Sigmoid colon (tissue), 7 donors: ENCODE measurements around the gene LDLRAD4. TPM values are rescaled to one million over a fixed set of nuclear protein-coding genes. Genes with fewer than 3 reads are reported as not detected.

ENCODE experiments used
- DNase-seq: peaks from one replicate; pipeline ENCODE4 v3.0.0-alpha.2; 2019
- H3K27ac ChIP-seq, 4 donors: fragments of 200-600 bp; sonication (generic); one replicate each; pipeline ENCODE4 v1.5.1; 2016 to 2019; ENCODE audit warnings: mild to moderate bottlenecking in 1 of 4
- H3K27me3 ChIP-seq, 3 donors: fragments of 200-600 bp; sonication (generic); one replicate each; pipeline ENCODE4 v1.5.1; 2019; ENCODE audit warnings: mild to moderate bottlenecking in 1 of 3
- H3K36me3 ChIP-seq, 4 donors: fragments of 200-600 bp; sonication (generic); one replicate each; pipeline ENCODE4 v1.5.1; 2016 to 2019
- H3K4me1 ChIP-seq, 4 donors: fragments of 200-600 bp; sonication (generic); one replicate each; pipeline ENCODE4 v1.5.1; 2017 to 2019
- H3K4me3 ChIP-seq, 4 donors: fragments of 200-600 bp; sonication (generic); one replicate each; pipeline ENCODE4 v1.5.1; 2017 to 2019; ENCODE audit warnings: mild to moderate bottlenecking in 2 of 4, moderate library complexity in 1 of 4
- H3K9me3 ChIP-seq, 4 donors: fragments of 200-600 bp in 3 of 4; sonication (generic) in 3 of 4; one replicate each; pipeline versions ENCODE4 v1.5.1 to v1.6.1; 2013 to 2019
- CTCF ChIP-seq, 4 experiments: fragments of 450-650 bp in 3 of 4; fragments of 200-600 bp in 1 of 4; IDR thresholded peaks; one replicate each; pipeline ENCODE4 v1.5.1; 2016 to 2019; ENCODE audit warnings: antibody characterized with exemption in 4 of 4, mild to moderate bottlenecking in 3 of 4, moderate library complexity in 2 of 4
- EP300 ChIP-seq, 4 donors: sonication (generic); formaldehyde crosslinking; IDR thresholded peaks; one replicate each; pipeline ENCODE4 v1.6.1; 2017; ENCODE audit warnings: antibody characterized with exemption in 4 of 4
- POLR2A ChIP-seq, 2 donors: fragments of 450-650 bp; IDR thresholded peaks; one replicate each; pipeline ENCODE4 v1.6.1; 2016; ENCODE audit warnings: antibody characterized with exemption in 2 of 2, mild to moderate bottlenecking in 2 of 2, moderate library complexity in 2 of 2
- POLR2AphosphoS5 ChIP-seq, 4 donors: sonication (generic); formaldehyde crosslinking; IDR thresholded peaks; one replicate each; pipeline ENCODE4 v1.6.1; 2017; ENCODE audit warnings: antibody characterized with exemption in 4 of 4
- WGBS, 2 donors: extraction: QIAGEN DNeasy Blood & Tissue Kit; methylation state at CpG; one replicate each; pipeline ENCODE4 v1.1.7; 2013; 5-methylcytosine and 5-hydroxymethylcytosine counted together
- intact Hi-C: fragments of 100-400 bp; cut with DNase I; formaldehyde crosslinking; loops from one replicate; pipeline ENCODE4 v1.15.1; 2023
- polyA plus RNA-seq, 3 donors: library from polyadenylated mRNA; stranded (reverse); fragments of 200-250 nt; gene quantifications; one replicate each; pipeline ENCODE4 v1.2.3, GENCODE V29; 2013
- total RNA-seq, 4 donors: library from RNA; depleted of rRNA; stranded (reverse); fragments of >200 nt; gene quantifications; one replicate each; pipeline ENCODE4 v1.1.0, GENCODE V29; 2016
- donor health status: healthy with polysubstance abuse.
- donor health status: Bipolar disorder and iron deficiency.
- donor health status: healthy.

LDLRAD4 gene
- total and polyA plus RNA-seq, 7 donors, result 1.2 to 28.2 (median 17.2) TPM

GRCh38 chr18:13187498-13187897, 31.1 kb upstream of the LDLRAD4 start:
- WGBS, 2 donors, result 92 to 96% methylated on average over 4 of the region's 4 CpGs
- peaks cover 0 to 5% (median 0%) of the 10 kb centered on the region in 4 donors for H3K4me1 ChIP-seq
- H3K4me3 ChIP-seq, result no peak overlapping the region
- TF ChIP-seq POLR2AphosphoS5 (IDR thresholded peaks at IDR 0.05) (no peak), CTCF (IDR thresholded peaks at IDR 0.05) (no peak), POLR2A (IDR thresholded peaks at IDR 0.05) (no peak), EP300 (IDR thresholded peaks at IDR 0.05) (no peak)
- H3K27ac ChIP-seq, result no peak overlapping the region
- intact Hi-C loops, result no loop called here
- H3K9me3 ChIP-seq, result no peaks in the 10 kb centered on the region
- H3K36me3 ChIP-seq, result no peaks in the 10 kb centered on the region
- no peaks in the 10 kb centered on the region for H3K27me3 ChIP-seq
- no peak for DNase-seq

- no peak for DNase-seq
- Histone ChIP-seq H3K27me3 (no peaks in the 10 kb centered on the region), H3K4me3 (no peak overlapping the region), H3K27ac (no peak overlapping the region), H3K36me3 (no peaks in the 10 kb centered on the region), H3K4me1 (peaks cover 0 to 5% (median 0%) of the 10 kb centered on the region in 4 donors), H3K9me3 (no peaks in the 10 kb centered on the region)
- intact Hi-C loops, result no loop called here
- no peak for TF ChIP-seq CTCF (IDR thresholded peaks at IDR 0.05)
- no peak for TF ChIP-seq POLR2A (IDR thresholded peaks at IDR 0.05)
- no peak for TF ChIP-seq EP300 (IDR thresholded peaks at IDR 0.05)
- no peak for TF ChIP-seq POLR2AphosphoS5 (IDR thresholded peaks at IDR 0.05)
- WGBS, 2 donors, result 71 to 85% methylated on average over 3 of the region's 3 CpGs
These were observed 27.5 kb upstream of the LDLRAD4 start for GRCh38 chr18:13191031-13191430.

GRCh38 chr18:13191779-13192178, 26.8 kb upstream of the LDLRAD4 start:
- Histone ChIP-seq H3K9me3 (no peaks in the 10 kb centered on the region), H3K27ac (no peak overlapping the region), H3K4me1 (peaks cover 0 to 5% (median 0%) of the 10 kb centered on the region in 4 donors), H3K4me3 (no peak overlapping the region), H3K27me3 (no peaks in the 10 kb centered on the region), H3K36me3 (no peaks in the 10 kb centered on the region)
- intact Hi-C loops, result no loop called here
- no peak for DNase-seq
- TF ChIP-seq POLR2AphosphoS5 (IDR thresholded peaks at IDR 0.05) (no peak), POLR2A (IDR thresholded peaks at IDR 0.05) (no peak), CTCF (IDR thresholded peaks at IDR 0.05) (no peak), EP300 (IDR thresholded peaks at IDR 0.05) (no peak)
- WGBS, 2 donors, result 43 to 65% methylated on average over 7 of the region's 7 CpGs

- WGBS, 2 donors, result 75 to 82% methylated on average over 2 of the region's 2 CpGs
- Histone ChIP-seq H3K9me3 (no peaks in the 10 kb centered on the region), H3K4me1 (peaks cover 0 to 5% (median 0%) of the 10 kb centered on the region in 4 donors), H3K27me3 (no peaks in the 10 kb centered on the region), H3K4me3 (no peak overlapping the region), H3K36me3 (no peaks in the 10 kb centered on the region), H3K27ac (no peak overlapping the region)
- intact Hi-C loops, result no loop called here
- DNase-seq, result no peak
- no peak for TF ChIP-seq POLR2A (IDR thresholded peaks at IDR 0.05)
- TF ChIP-seq EP300 (IDR thresholded peaks at IDR 0.05), result no peak
- TF ChIP-seq POLR2AphosphoS5 (IDR thresholded peaks at IDR 0.05), result no peak
- no peak for TF ChIP-seq CTCF (IDR thresholded peaks at IDR 0.05)
These were observed 25.6 kb upstream of the LDLRAD4 start for GRCh38 chr18:13192970-13193369.

GRCh38 chr18:13194239-13194638, 24.3 kb upstream of the LDLRAD4 start:
- 61 to 88% methylated on average over 2 of the region's 2 CpGs for WGBS, 2 donors

More at GRCh38 chr18:13194239-13194638, 24.3 kb upstream of the LDLRAD4 start:
- H3K27ac ChIP-seq, result no peak overlapping the region
- H3K9me3 ChIP-seq, result peaks cover 0 to 5% (median 1%) of the 10 kb centered on the region in 4 donors
- no peaks in the 10 kb centered on the region for H3K36me3 ChIP-seq
- intact Hi-C loops, result no loop called here
- peaks cover 0 to 5% (median 0%) of the 10 kb centered on the region in 4 donors for H3K4me1 ChIP-seq
- TF ChIP-seq POLR2AphosphoS5 (IDR thresholded peaks at IDR 0.05) (no peak), POLR2A (IDR thresholded peaks at IDR 0.05) (no peak), CTCF (IDR thresholded peaks at IDR 0.05) (no peak), EP300 (IDR thresholded peaks at IDR 0.05) (no peak)
- no peak for DNase-seq
- no peak overlapping the region for H3K4me3 ChIP-seq
- no peaks in the 10 kb centered on the region for H3K27me3 ChIP-seq
